ENCODE results near the gene USP12.
A peak's percentile ranks its signal among the peaks of the same experiment; 100 is the strongest.

Gene USP12

GRCh38 chr13:27168086-27168485 is 3.5 kb downstream of the USP12 start:
- peak overlapping the region; percentile 84 for H3K4me3 ChIP-seq (ENCODE audit: low read depth, low read length)
- TF ChIP-seq, protein P1, sequence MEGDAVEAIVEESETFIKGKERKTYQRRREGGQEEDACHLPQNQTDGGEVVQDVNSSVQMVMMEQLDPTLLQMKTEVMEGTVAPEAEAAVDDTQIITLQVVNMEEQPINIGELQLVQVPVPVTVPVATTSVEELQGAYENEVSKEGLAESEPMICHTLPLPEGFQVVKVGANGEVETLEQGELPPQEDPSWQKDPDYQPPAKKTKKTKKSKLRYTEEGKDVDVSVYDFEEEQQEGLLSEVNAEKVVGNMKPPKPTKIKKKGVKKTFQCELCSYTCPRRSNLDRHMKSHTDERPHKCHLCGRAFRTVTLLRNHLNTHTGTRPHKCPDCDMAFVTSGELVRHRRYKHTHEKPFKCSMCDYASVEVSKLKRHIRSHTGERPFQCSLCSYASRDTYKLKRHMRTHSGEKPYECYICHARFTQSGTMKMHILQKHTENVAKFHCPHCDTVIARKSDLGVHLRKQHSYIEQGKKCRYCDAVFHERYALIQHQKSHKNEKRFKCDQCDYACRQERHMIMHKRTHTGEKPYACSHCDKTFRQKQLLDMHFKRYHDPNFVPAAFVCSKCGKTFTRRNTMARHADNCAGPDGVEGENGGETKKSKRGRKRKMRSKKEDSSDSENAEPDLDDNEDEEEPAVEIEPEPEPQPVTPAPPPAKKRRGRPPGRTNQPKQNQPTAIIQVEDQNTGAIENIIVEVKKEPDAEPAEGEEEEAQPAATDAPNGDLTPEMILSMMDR (IDR thresholded peaks at IDR 0.05; ENCODE audit: insufficient read depth, low read depth, low read length, missing control alignments) = no peak
- no peak for DNase-seq (ENCODE audit: low read depth)

DNA sequence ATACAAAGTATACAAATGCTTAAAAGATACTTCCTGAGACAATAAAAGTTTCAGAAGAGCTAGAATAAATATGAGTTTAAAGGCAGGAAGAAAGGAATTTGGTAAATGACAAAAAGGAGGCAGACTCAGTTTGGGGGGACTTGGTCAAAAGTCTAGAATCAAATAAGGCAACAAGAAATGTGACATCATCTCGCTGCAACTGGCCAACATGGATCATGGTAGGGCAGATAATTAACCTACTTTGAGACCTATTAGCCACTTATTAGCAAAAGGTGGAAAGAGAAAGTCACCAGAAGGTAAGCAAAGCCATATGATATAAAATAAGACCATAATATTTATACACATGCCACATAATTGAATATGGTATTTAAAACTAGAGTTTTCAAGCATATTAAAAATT is 5.3 kb downstream of the USP12 start:
- TF ChIP-seq, protein P1 (IDR thresholded peaks at IDR 0.05; ENCODE audit: insufficient read depth, low read depth, low read length, missing control alignments) = no peak
- H3K4me3 ChIP-seq (ENCODE audit: low read depth, low read length) = peak overlapping the region; percentile 31

GRCh38 chr13:27161980-27162379 is 9.6 kb downstream of the USP12 start:
- no peak for DNase-seq (ENCODE audit: low read depth)
- H3K4me3 ChIP-seq (ENCODE audit: low read depth, low read length) = peak overlapping the region; percentile 45
- TF ChIP-seq, protein P1 (IDR thresholded peaks at IDR 0.05; ENCODE audit: insufficient read depth, low read depth, low read length, missing control alignments) = no peak

More for the DNA sequence above, 5.3 kb downstream of the USP12 start:
- DNase-seq (ENCODE audit: low read depth) = no peak

GRCh38 chr13:27161423-27161822 is 10.2 kb downstream of the USP12 start:
- H3K4me3 ChIP-seq (ENCODE audit: low read depth, low read length) = no peak overlapping the region
- TF ChIP-seq, protein P1 (IDR thresholded peaks at IDR 0.05; ENCODE audit: insufficient read depth, low read depth, low read length, missing control alignments) = no peak
- no peak for DNase-seq (ENCODE audit: low read depth)

GRCh38 chr13:27160657-27161295 is 10.8 kb downstream of the USP12 start:
- TF ChIP-seq, protein P1 (IDR thresholded peaks at IDR 0.05; ENCODE audit: insufficient read depth, low read depth, low read length, missing control alignments) = no peak
- H3K4me3 ChIP-seq (ENCODE audit: low read depth, low read length) = peak overlapping the region; percentile 45
- DNase-seq (ENCODE audit: low read depth) = no peak

DNA sequence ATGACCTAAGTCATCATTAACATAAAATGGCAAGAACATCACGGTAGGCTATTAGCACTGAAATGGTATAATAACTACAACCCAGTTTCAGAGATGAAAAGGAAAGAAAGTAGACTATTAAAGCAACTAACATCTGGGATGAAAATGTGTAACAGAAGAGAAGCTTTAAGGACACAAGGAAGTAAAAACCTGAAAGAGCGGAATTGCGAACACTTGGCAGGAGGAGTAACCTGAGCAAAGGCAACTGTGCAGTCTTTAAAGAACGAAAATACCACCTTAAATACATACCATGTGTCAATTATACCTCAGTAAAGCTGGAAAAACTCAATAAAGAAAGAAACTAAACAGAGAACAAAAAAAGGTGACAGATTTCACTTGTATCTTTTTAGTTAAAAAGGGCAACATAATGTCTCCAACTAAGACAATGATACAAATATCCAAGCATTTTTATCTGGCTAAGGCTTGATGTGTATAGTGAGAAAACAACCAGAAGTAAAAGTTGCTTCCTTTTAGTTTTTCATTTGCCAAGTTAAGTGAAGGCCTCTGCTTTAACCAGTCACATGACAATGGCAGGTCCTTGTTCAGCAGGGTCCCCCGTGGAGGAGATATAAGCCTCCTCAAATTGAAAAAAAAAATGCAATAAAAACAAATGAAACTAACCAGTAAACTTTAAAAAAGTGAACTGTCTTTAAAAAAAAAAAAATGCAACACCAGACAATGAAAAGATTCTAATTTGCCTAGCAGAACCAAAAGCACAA is 11.6 kb downstream of the USP12 start:
- TF ChIP-seq, protein P1 (IDR thresholded peaks at IDR 0.05; ENCODE audit: insufficient read depth, low read depth, low read length, missing control alignments) = no peak
- H3K4me3 ChIP-seq (ENCODE audit: low read depth, low read length) = peak overlapping the region; percentile 45
- DNase-seq (ENCODE audit: low read depth) = no peak
